Globus pallidus (tissue), 1 donor: Measurements from ENCODE around the gene GP1BA.

ENCODE experiments used
- DNase-seq: peaks from one replicate; pipeline ENCODE4 v3.0.0-alpha.2; 2015; ENCODE audit warnings: low spot score

The GP1BA gene

GRCh38 chr17:4973256-4974114 lies 41.4 kb downstream of the GP1BA start:
- DNase-seq, result no peak

- DNase-seq, result no peak
Measured at GRCh38 chr17:4974115-4974670, 42.1 kb downstream of the GP1BA start.

- peak; percentile 41 for DNase-seq
Measured at GRCh38 chr17:4978726-4979125, 46.6 kb downstream of the GP1BA start.

GRCh38 chr17:4980644-4981216 lies 48.7 kb downstream of the GP1BA start:
- no peak for DNase-seq

GRCh38 chr17:4982305-4982704 lies 50.2 kb downstream of the GP1BA start:
- DNase-seq, result no peak
